GM12878 (cell line): ENCODE results near the gene TESK1.
A peak's percentile ranks its signal among the peaks of the same experiment; 100 is the strongest.

Experiments used
- CTCF ChIP-seq, 3 experiments: IDR thresholded peaks in 2 of 3; conservative IDR thresholded peaks in 1 of 3; 2 replicates each; pipeline ENCODE4 v1.5.1; 2011; ENCODE audit warnings: low read depth in 3 of 3, low read length in 3 of 3, mild to moderate bottlenecking in 3 of 3, control low read depth in 2 of 3, moderate library complexity in 2 of 3, inconsistent platforms in 1 of 3, mixed read lengths in 1 of 3; ENCODE audit not compliant: control insufficient read depth in 2 of 3, insufficient read depth in 1 of 3; ENCODE audit errors: extremely low read depth in 1 of 3
- POLR2AphosphoS5 ChIP-seq: IDR thresholded peaks from 2 replicates; pipeline ENCODE4 v1.6.1; 2011; ENCODE audit warnings: mild to moderate bottlenecking, low read length, inconsistent platforms
- TAF1 ChIP-seq: IDR thresholded peaks from 2 replicates; pipeline ENCODE4 v1.6.1; 2011; ENCODE audit warnings: mild to moderate bottlenecking, low read depth, low read length, borderline replicate concordance

DNA sequence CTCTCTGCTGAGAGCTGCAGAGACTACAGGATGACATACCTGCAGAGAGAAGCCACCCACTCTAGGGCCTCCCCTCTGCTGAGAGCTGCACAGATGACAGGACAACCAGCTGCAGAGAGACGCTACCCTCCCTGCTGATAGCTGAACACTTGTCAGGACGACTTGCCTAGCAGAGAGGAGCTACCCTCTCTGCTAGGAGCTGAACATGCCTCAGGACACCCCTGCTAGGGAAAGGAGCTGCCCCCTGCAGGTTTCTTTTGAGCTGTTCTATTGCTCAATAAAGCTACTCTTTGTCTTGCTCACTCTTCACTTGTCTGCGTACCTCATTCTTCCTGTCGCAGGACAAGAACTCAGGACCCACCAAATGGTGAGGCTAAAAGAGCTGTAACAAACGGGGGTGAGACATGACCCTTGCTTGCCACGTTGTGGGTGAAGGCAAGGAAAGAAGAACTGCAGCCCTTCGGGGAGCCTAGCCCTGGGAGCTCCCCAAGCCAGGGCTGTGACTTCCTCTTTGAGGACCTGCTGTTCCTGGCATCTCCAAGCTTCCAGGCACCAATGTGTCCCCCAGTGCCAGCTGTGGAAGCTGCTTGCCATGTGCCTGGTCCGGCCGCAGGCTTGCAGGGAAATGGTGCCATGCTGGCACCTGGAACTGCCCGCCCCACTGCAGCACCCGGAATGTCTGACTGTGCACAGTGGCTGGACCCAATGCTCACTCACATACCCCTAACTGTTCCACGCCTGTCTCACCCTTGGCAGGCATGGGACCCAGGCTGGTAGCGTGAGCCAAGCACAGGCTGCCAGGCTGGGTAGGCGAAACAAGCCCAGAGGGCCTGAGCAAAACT is 5.1 kb upstream of the TESK1 start:
- TF ChIP-seq TAF1 (no peak), POLR2AphosphoS5 (no peak), CTCF (IDR thresholded peaks at IDR 0.05 in 2 of 3, conservative IDR thresholded peaks at IDR 0.05 in 1 of 3; ENCODE audit: control insufficient read depth in 2 of 3, extremely low read depth in 1 of 3, insufficient read depth in 1 of 3, low read depth in 3 of 3, low read length in 3 of 3) (peak in 2 of 3 experiments; percentile 12 to 14; a peak in 1 of 6 replicates)
